GM12878 (cell line): ENCODE measurements around the gene PTPRM. TPM values are rescaled to one million over a fixed set of nuclear protein-coding genes. Genes with fewer than 3 reads are reported as not detected.

Experiments
- ATAC-seq: fragments of 200-7000 bp; cut with Tn5 transposase; 3 replicates; pipeline ENCODE4 v1.9.1; 2020; ENCODE audit warnings: mild to moderate bottlenecking, moderate library complexity
- BruUV-seq: library from RNA; stranded (reverse); fragments of 400-500 nt; replicated peaks from 2 replicates; lab custom pipeline; 2021; lab: Mats Ljungman, UMichigan
- CTCF ChIA-PET: fragments of 300-600 bp; sonication (Branson Sonifier 250); formaldehyde crosslinking; extraction: SDS; loops from one replicate; lab custom pipeline; 2021; ENCODE audit warnings: inconsistent platforms; lab: Yijun Ruan, JAX
- POLR2A ChIA-PET: fragments of 350-600 bp; formaldehyde crosslinking; extraction: SDS; loops from one replicate; lab custom pipeline; 2021; ENCODE audit warnings: inconsistent platforms; lab: Charles Lee
- RAD21 ChIA-PET: fragments of 300-600 bp; sonication (Branson Sonifier 250); formaldehyde crosslinking; loops from one replicate; lab custom pipeline; 2023; ENCODE audit warnings: antibody characterized with exemption; ENCODE audit not compliant: unreplicated experiment; lab: Charles Lee
- SMC1A ChIA-PET: fragments of 300-600 bp; sonication (Branson Sonifier 250); formaldehyde crosslinking; loops from one replicate; lab custom pipeline; 2023; ENCODE audit not compliant: unreplicated experiment, uncharacterized antibody; lab: Charles Lee
- DNase-seq: peaks from one replicate; pipeline ENCODE4 v3.0.0-alpha.2; 2011; ENCODE audit warnings: low read depth, low spot score
- FAIRE-seq: peaks from 3 replicates; lab custom pipeline; 2011; peaks lifted over from hg19 to GRCh38; lab: Jason Lieb, UNC
- H2AFZ ChIP-seq: 2 replicates; pipeline ENCODE4 v1.6.0; 2011; ENCODE audit warnings: low read depth, low read length, control low read depth; ENCODE audit not compliant: control insufficient read depth
- H3K27ac ChIP-seq: 2 replicates; pipeline ENCODE4 v1.5.1; 2011; ENCODE audit warnings: control low read depth; ENCODE audit not compliant: control insufficient read depth, insufficient read depth
- H3K27me3 ChIP-seq, 2 experiments: replicated peaks in 1 of 2; 2 replicates each; pipeline versions ENCODE4 v1.6.0 to v1.6.1; 2011; ENCODE audit warnings: low read length in 1 of 2; ENCODE audit not compliant: control insufficient read depth in 2 of 2, insufficient read depth in 2 of 2
- H3K36me3 ChIP-seq, 2 experiments: 2 replicates each; pipeline ENCODE4 v1.5.1; 2011; ENCODE audit warnings: low read length in 1 of 2; ENCODE audit not compliant: control insufficient read depth in 2 of 2, insufficient read depth in 2 of 2
- H3K4me1 ChIP-seq: 2 replicates; pipeline ENCODE4 v1.6.1; 2011; ENCODE audit warnings: mild to moderate bottlenecking, low read length, moderate library complexity, mixed read lengths; ENCODE audit not compliant: control insufficient read depth, insufficient read depth
- H3K4me2 ChIP-seq: 2 replicates; pipeline ENCODE4 v1.6.0; 2011; ENCODE audit warnings: control low read depth; ENCODE audit not compliant: control insufficient read depth, insufficient read depth
- H3K4me3 ChIP-seq: fragments of 200-600 bp; sonication (generic); 2 replicates; pipeline ENCODE4 v1.5.1; 2016
- H3K79me2 ChIP-seq: 2 replicates; pipeline ENCODE4 v1.6.0; 2011; ENCODE audit warnings: low read length; ENCODE audit not compliant: control insufficient read depth, insufficient read depth
- H3K9ac ChIP-seq: 2 replicates; pipeline ENCODE4 v1.8.0; 2011; ENCODE audit warnings: low read length, control low read depth, mixed read lengths; ENCODE audit not compliant: control insufficient read depth, insufficient read depth
- H3K9me3 ChIP-seq: replicated peaks from 3 replicates; pipeline ENCODE4 v1.5.1; 2011; ENCODE audit warnings: mild to moderate bottlenecking, low read length; ENCODE audit not compliant: control insufficient read depth, insufficient read depth
- H4K20me1 ChIP-seq: 2 replicates; pipeline ENCODE4 v1.6.0; 2011; ENCODE audit not compliant: control insufficient read depth, insufficient read depth
- NR2C2 ChIP-seq: IDR thresholded peaks from 2 replicates; pipeline ENCODE4 v1.6.1; 2011; ENCODE audit warnings: borderline replicate concordance, low read depth; ENCODE audit not compliant: control insufficient read depth, insufficient read length
- RELB ChIP-seq: fragments of 450-650 bp; IDR thresholded peaks from 2 replicates; pipeline ENCODE4 v1.6.1; 2017; ENCODE audit warnings: low read depth, mild to moderate bottlenecking, moderate library complexity
- SUZ12 ChIP-seq: fragments of 200-600 bp; sonication (generic); IDR thresholded peaks from one replicate; pipeline ENCODE4 v1.6.1; 2018; ENCODE audit warnings: antibody characterized with exemption, mild to moderate bottlenecking; ENCODE audit not compliant: unreplicated experiment
- WRNIP1 ChIP-seq: IDR thresholded peaks from 2 replicates; pipeline ENCODE4 v1.6.1; 2011; ENCODE audit warnings: low read depth, low read length, improper control_type of control experiment, borderline replicate concordance
- YY1 ChIP-seq: IDR thresholded peaks from 2 replicates; pipeline ENCODE4 v1.6.1; 2011; ENCODE audit warnings: low read depth, mild to moderate bottlenecking, low read length
- ZBED1 ChIP-seq: IDR thresholded peaks from 2 replicates; pipeline ENCODE4 v1.6.1; 2016; ENCODE audit warnings: borderline replicate concordance
- ZBTB40 ChIP-seq: fragments of 450-650 bp; IDR thresholded peaks from 2 replicates; pipeline ENCODE4 v1.6.1; 2016; ENCODE audit warnings: mild to moderate bottlenecking, moderate library complexity, borderline replicate concordance
- WGBS: methylation state at CpG from one replicate; pipeline ENCODE4 v1.1.6; 2016; ENCODE audit warnings: low lambda C conversion rate; ENCODE audit not compliant: insufficient replicate concordance, insufficient coverage; ENCODE audit errors: missing lambda C conversion rate; 5-methylcytosine and 5-hydroxymethylcytosine counted together
- in situ Hi-C: fragments of 300-500 bp; cut with MboI; formaldehyde crosslinking; loops from 9 replicates; pipeline ENCODE4 v1.14.3; 2018; ENCODE audit warnings: mixed read lengths
- intact Hi-C: fragments of 100-400 bp; cut with micrococcal nuclease; formaldehyde crosslinking; loops from one replicate; pipeline ENCODE4 v1.14.2; 2022; ENCODE audit not compliant: unreplicated experiment
- polyA plus RNA-seq, 11 experiments: library from polyadenylated mRNA; depleted of rRNA in 4 of 11; unstranded in 6 of 11; stranded (reverse) in 5 of 11; fragments of >200 nt; fragmentation: Nextera tagmentation in 4 of 11; fragmentation: Illumina TruSeq in 1 of 11; extraction: Ambion mirVana in 4 of 11; extraction: Trizol in 1 of 11; gene quantifications; 1 replicate in 1 of 11; 2 replicates in 10 of 11; pipeline versions ENCODE4 v1.2.1 to v1.2.3, GENCODE V29; 2011 to 2016; ENCODE audit warnings: inconsistent platforms in 2 of 11, missing spikeins in 2 of 11, low read depth in 1 of 11
- total RNA-seq, 4 experiments: library from RNA; depleted of rRNA in 3 of 4; stranded (reverse); fragments of >200 nt in 3 of 4; fragmentation: Illumina TruSeq in 1 of 4; extraction: Trizol in 1 of 4; gene quantifications; 2 replicates each; pipeline versions ENCODE4 v1.2.1 to v1.2.3, GENCODE V29; 2013 to 2021
- TF ChIP-seq, protein P1 (sequence below): IDR thresholded peaks from 2 replicates; pipeline ENCODE4 v1.6.1; 2012; ENCODE audit warnings: improper control_type of control experiment, low read depth, low read length; ENCODE audit not compliant: insufficient replicate concordance

Gene PTPRM
- total and polyA plus RNA-seq, 10 of the 15 experiments (the other 5 are each of a cell fraction or from before 2014, with no cell fraction given): 0.07 to 22.6 (median 0.60) TPM

DNA sequence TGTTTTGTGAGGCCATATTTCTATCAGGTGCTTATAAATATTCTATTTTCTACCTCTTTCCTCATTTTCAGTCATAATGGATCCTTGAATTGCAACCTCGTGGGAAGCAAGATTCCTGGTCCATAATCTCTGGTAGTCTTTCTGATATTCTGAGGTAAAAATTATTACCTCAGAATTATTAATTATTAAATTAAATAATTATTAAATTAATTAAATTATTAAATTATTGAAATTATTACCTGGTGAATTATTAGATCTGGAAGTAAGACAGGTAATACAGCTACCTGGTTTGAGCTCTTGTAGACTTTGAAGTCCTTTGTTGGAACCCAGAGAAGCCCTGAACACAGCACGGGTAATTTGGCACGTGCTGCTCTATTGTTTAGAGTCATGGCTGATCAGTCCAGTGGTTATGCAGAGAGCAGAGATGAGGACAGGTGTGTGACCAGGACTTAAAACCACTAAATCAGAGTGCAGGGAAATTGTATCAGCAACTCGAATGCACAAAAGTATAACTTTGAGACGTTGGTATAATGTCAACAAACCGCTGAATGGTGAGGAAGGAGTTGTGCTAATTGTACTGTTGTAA, 46.8 kb upstream of the PTPRM start (continued):
- TF ChIP-seq RELB (no peak), ZBED1 (no peak)

GRCh38 chr18:7521226-7521856, 45.8 kb upstream of the PTPRM start:
- Histone ChIP-seq H3K4me1 (no peaks in the 10 kb centered on the region), H3K4me3 (no peak overlapping the region), H3K27ac (no peak overlapping the region), H3K36me3 (no peaks in the 10 kb centered on the region), H4K20me1 (no peaks in the 10 kb centered on the region), H3K27me3 (no peaks in the 10 kb centered on the region), H2AFZ (no peak overlapping the region), H3K9me3 (no peaks in the 10 kb centered on the region), H3K9ac (no peak overlapping the region), H3K79me2 (no peaks in the 10 kb centered on the region), H3K4me2 (no peak overlapping the region)
- in situ Hi-C loops: no loop called here
- RAD21 ChIA-PET: no interaction called here
- WGBS: 43% methylated on average over 8 of the region's 8 CpGs
- DNase-seq (no peak), FAIRE-seq (no peak), ATAC-seq (no peak)
- CTCF ChIA-PET: no interaction called here
- intact Hi-C loops: no loop called here
- SMC1A ChIA-PET: no interaction called here
- BruUV-seq: no TSS peak
- POLR2A ChIA-PET: no interaction called here
- no peak for TF ChIP-seq WRNIP1
- no peak for TF ChIP-seq SUZ12
- no peak for TF ChIP-seq NR2C2
- TF ChIP-seq, protein P1, sequence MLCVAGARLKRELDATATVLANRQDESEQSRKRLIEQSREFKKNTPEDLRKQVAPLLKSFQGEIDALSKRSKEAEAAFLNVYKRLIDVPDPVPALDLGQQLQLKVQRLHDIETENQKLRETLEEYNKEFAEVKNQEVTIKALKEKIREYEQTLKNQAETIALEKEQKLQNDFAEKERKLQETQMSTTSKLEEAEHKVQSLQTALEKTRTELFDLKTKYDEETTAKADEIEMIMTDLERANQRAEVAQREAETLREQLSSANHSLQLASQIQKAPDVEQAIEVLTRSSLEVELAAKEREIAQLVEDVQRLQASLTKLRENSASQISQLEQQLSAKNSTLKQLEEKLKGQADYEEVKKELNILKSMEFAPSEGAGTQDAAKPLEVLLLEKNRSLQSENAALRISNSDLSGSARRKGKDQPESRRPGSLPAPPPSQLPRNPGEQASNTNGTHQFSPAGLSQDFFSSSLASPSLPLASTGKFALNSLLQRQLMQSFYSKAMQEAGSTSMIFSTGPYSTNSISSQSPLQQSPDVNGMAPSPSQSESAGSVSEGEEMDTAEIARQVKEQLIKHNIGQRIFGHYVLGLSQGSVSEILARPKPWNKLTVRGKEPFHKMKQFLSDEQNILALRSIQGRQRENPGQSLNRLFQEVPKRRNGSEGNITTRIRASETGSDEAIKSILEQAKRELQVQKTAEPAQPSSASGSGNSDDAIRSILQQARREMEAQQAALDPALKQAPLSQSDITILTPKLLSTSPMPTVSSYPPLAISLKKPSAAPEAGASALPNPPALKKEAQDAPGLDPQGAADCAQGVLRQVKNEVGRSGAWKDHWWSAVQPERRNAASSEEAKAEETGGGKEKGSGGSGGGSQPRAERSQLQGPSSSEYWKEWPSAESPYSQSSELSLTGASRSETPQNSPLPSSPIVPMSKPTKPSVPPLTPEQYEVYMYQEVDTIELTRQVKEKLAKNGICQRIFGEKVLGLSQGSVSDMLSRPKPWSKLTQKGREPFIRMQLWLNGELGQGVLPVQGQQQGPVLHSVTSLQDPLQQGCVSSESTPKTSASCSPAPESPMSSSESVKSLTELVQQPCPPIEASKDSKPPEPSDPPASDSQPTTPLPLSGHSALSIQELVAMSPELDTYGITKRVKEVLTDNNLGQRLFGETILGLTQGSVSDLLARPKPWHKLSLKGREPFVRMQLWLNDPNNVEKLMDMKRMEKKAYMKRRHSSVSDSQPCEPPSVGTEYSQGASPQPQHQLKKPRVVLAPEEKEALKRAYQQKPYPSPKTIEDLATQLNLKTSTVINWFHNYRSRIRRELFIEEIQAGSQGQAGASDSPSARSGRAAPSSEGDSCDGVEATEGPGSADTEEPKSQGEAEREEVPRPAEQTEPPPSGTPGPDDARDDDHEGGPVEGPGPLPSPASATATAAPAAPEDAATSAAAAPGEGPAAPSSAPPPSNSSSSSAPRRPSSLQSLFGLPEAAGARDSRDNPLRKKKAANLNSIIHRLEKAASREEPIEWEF: no peak
- TF ChIP-seq YY1: no peak
- TF ChIP-seq ZBTB40: no peak
